CD14-positive monocyte (primary cell): Measurements from ENCODE around the gene IL1F10. TPM values are rescaled to one million over a fixed set of nuclear protein-coding genes. Genes with fewer than 3 reads are reported as not detected.

Experiments used
- DNase-seq, 3 donors: peaks; one replicate each; pipeline ENCODE4 v3.0.0-alpha.2; 2011 to 2022
- H2AFZ ChIP-seq: 2 replicates; pipeline ENCODE4 v1.6.0; 2012; ENCODE audit warnings: mild to moderate bottlenecking, low read depth, low read length, inconsistent platforms; ENCODE audit not compliant: insufficient read depth, poor library complexity, severe bottlenecking
- H3K27ac ChIP-seq, 2 donors: 1 replicate in 1 of 2; 2 replicates in 1 of 2; pipeline ENCODE4 v1.5.1; 2012 to 2013; ENCODE audit warnings: low read length in 2 of 2, control low read depth in 1 of 2, inconsistent platforms in 1 of 2, low read depth in 1 of 2, mild to moderate bottlenecking in 1 of 2
- H3K27me3 ChIP-seq, 2 donors: one replicate each; pipeline versions ENCODE4 v1.6.0 to v1.6.1; 2011 to 2013; ENCODE audit warnings: low read length in 2 of 2; ENCODE audit not compliant: control insufficient read depth in 2 of 2, insufficient read depth in 2 of 2
- H3K36me3 ChIP-seq, 2 donors: replicated peaks in 1 of 2; 1 replicate in 1 of 2; 2 replicates in 1 of 2; pipeline versions ENCODE4 v1.5.1 to v1.6.1; 2012 to 2013; ENCODE audit warnings: low read length in 2 of 2, control low read depth in 1 of 2, inconsistent platforms in 1 of 2, mild to moderate bottlenecking in 1 of 2; ENCODE audit not compliant: insufficient read depth in 2 of 2, control insufficient read depth in 1 of 2
- H3K4me1 ChIP-seq, 2 donors: 1 replicate in 1 of 2; 2 replicates in 1 of 2; pipeline versions ENCODE4 v1.5.1 to v1.6.1; 2012 to 2013; ENCODE audit warnings: low read length in 2 of 2, control low read depth in 1 of 2, inconsistent platforms in 1 of 2, mild to moderate bottlenecking in 1 of 2, moderate library complexity in 1 of 2; ENCODE audit not compliant: insufficient read depth in 2 of 2, control insufficient read depth in 1 of 2
- H3K4me2 ChIP-seq: replicated peaks from 2 replicates; pipeline ENCODE3; 2012; ENCODE audit warnings: low read length, moderate library complexity, mild to moderate bottlenecking; ENCODE audit not compliant: poor library complexity, severe bottlenecking; ENCODE audit errors: extremely low read depth
- H3K4me3 ChIP-seq, 3 experiments: fragments of 200-600 bp in 1 of 3; sonication (generic) in 1 of 3; replicated peaks in 1 of 3; 1 replicate in 2 of 3; 2 replicates in 1 of 3; pipeline ENCODE4 v1.5.1; 2011 to 2013; ENCODE audit warnings: low read length in 3 of 3, mild to moderate bottlenecking in 3 of 3, control low read depth in 2 of 3, low read depth in 2 of 3, inconsistent platforms in 1 of 3, moderate library complexity in 1 of 3
- H3K79me2 ChIP-seq: 2 replicates; pipeline ENCODE4 v1.6.0; 2012; ENCODE audit warnings: mild to moderate bottlenecking, control low read depth, inconsistent platforms, low read length, moderate library complexity; ENCODE audit not compliant: insufficient read depth
- H3K9ac ChIP-seq: 2 replicates; pipeline ENCODE4 v1.6.0; 2017; ENCODE audit warnings: low read length, mild to moderate bottlenecking; ENCODE audit not compliant: insufficient read depth, poor library complexity, severe bottlenecking
- H3K9me3 ChIP-seq, 2 donors: replicated peaks in 1 of 2; 1 replicate in 1 of 2; 2 replicates in 1 of 2; pipeline versions ENCODE4 v1.5.1 to v1.6.1; 2012 to 2013; ENCODE audit warnings: low read length in 2 of 2, control low read depth in 1 of 2; ENCODE audit not compliant: control insufficient read depth in 1 of 2, insufficient read depth in 1 of 2
- H4K20me1 ChIP-seq: 2 replicates; pipeline ENCODE4 v1.6.0; 2012; ENCODE audit warnings: mild to moderate bottlenecking, low read length, control low read depth, moderate library complexity; ENCODE audit not compliant: insufficient read depth
- H3K27ac Mint-ChIP-seq, 7 donors: one replicate each; pipeline ENCODE4 v1.8.0; 2020; ENCODE audit warnings: mild to moderate bottlenecking in 7 of 7, mixed read lengths in 7 of 7, moderate library complexity in 6 of 7, inconsistent platforms in 2 of 7
- H3K27me3 Mint-ChIP-seq, 3 donors: one replicate each; pipeline ENCODE4 v1.8.0; 2021 to 2022; ENCODE audit warnings: low read depth in 3 of 3, mild to moderate bottlenecking in 3 of 3, mixed read lengths in 3 of 3, moderate library complexity in 3 of 3, inconsistent platforms in 1 of 3
- H3K36me3 Mint-ChIP-seq, 2 donors: one replicate each; pipeline ENCODE4 v1.8.0; 2020; ENCODE audit warnings: mixed read lengths in 2 of 2, inconsistent platforms in 1 of 2, mild to moderate bottlenecking in 1 of 2
- H3K4me1 Mint-ChIP-seq: one replicate; pipeline ENCODE4 v1.8.0; 2020; ENCODE audit warnings: mild to moderate bottlenecking, mixed read lengths
- H3K4me3 Mint-ChIP-seq, 2 donors: one replicate each; pipeline ENCODE4 v1.8.0; 2020; ENCODE audit warnings: mild to moderate bottlenecking in 2 of 2, mixed read lengths in 2 of 2, moderate library complexity in 1 of 2
- H3K9me3 Mint-ChIP-seq, 7 donors: one replicate each; pipeline ENCODE4 v1.8.0; 2020 to 2022; ENCODE audit warnings: mixed read lengths in 7 of 7, mild to moderate bottlenecking in 6 of 7, moderate library complexity in 6 of 7, inconsistent platforms in 2 of 7
- CTCF ChIP-seq: fragments of 200-600 bp; IDR thresholded peaks from one replicate; pipeline ENCODE4 v1.8.0; 2022; ENCODE audit warnings: antibody characterized with exemption, mild to moderate bottlenecking
- WGBS: methylation state at CpG from one replicate; pipeline ENCODE4 v1.1.5; 2013; ENCODE audit warnings: missing lambda C conversion rate; ENCODE audit not compliant: insufficient coverage; 5-methylcytosine and 5-hydroxymethylcytosine counted together
- intact Hi-C, 2 donors: fragments of 100-400 bp; cut with micrococcal nuclease; formaldehyde crosslinking; loops; one replicate each; pipeline versions ENCODE4 v1.15.0 to v1.15.1; 2023
- polyA plus RNA-seq, 3 donors: library from polyadenylated mRNA; depleted of rRNA in 1 of 3; unstranded in 2 of 3; stranded (reverse) in 1 of 3; fragments of 300-500 nt in 2 of 3; fragments of >200 nt in 1 of 3; fragmentation: Illumina TruSeq in 2 of 3; gene quantifications; 1 replicate in 2 of 3; 2 replicates in 1 of 3; pipeline ENCODE4 v1.2.3, GENCODE V29; 2012 to 2021

IL1F10 gene
- polyA plus RNA-seq, 3 donors: not detected

- H3K27me3 Mint-ChIP-seq: peaks cover 0 to 5% (median 2%) of the 10 kb centered on the region in 3 donors
Observed at GRCh38 chr2:113081488-113082210, 13.9 kb downstream of the IL1F10 start.

GRCh38 chr2:113083296-113083695 is 15.5 kb downstream of the IL1F10 start:
- intact Hi-C loops: loop anchor here (2.0 to 10.0 kb wide), 5 partner anchors 22 to 292 kb away; partner anchors contain the start of gene IL1RN (in 2 of the 2)
- H4K20me1 ChIP-seq: no peaks in the 10 kb centered on the region
- TF ChIP-seq CTCF: no peak

More at GRCh38 chr2:113081488-113082210, 13.9 kb downstream of the IL1F10 start:
- Histone ChIP-seq H3K79me2 (no peaks in the 10 kb centered on the region), H2AFZ (no peak overlapping the region), H3K9me3 (no peaks in the 10 kb centered on the region), H4K20me1 (no peaks in the 10 kb centered on the region), H3K9ac (no peak overlapping the region), H3K4me2 (no peak overlapping the region), H3K27ac (no peak overlapping the region), H3K4me3 (no peak overlapping the region), H3K27me3 (no peaks in the 10 kb centered on the region), H3K36me3 (no peaks in the 10 kb centered on the region), H3K4me1 (peaks cover 12% of the 10 kb centered on the region in 2 donors)
- Mint-ChIP-seq H3K4me3 (no peak overlapping the region), H3K9me3 (no peaks in the 10 kb centered on the region), H3K4me1 (peaks cover 33% of the 10 kb centered on the region), H3K36me3 (no peaks in the 10 kb centered on the region), H3K27ac (peak overlapping the region in 5 of 7 donors; percentile 2 to 86 (median 42))
- WGBS: 100% methylated on average over 1 of the region's 2 CpGs
- DNase-seq: peak in 1 of 3 donors; percentile 74
- intact Hi-C loops: loop anchor here (2.0 to 10.0 kb wide), 5 partner anchors 23 to 293 kb away; partner anchors contain the start of gene IL1RN (in 2 of the 2)
- no peak for TF ChIP-seq CTCF

More at GRCh38 chr2:113083296-113083695, 15.5 kb downstream of the IL1F10 start:
- WGBS: 0% methylated on average over 1 of the region's 8 CpGs
- H3K4me3 Mint-ChIP-seq: peak overlapping the region in 1 of 2 donors; percentile 76
- Histone ChIP-seq H3K36me3 (no peaks in the 10 kb centered on the region), H3K27ac (peak overlapping the region in 1 of 2 donors; percentile 65), H2AFZ (no peak overlapping the region), H3K4me1 (peaks cover 12% of the 10 kb centered on the region in 2 donors), H3K79me2 (no peaks in the 10 kb centered on the region), H3K9ac (no peak overlapping the region), H3K4me3 (no peak overlapping the region), H3K9me3 (peaks cover 0 to 2% of the 10 kb centered on the region in 2 donors), H3K4me2 (peak overlapping the region; percentile 35), H3K27me3 (no peaks in the 10 kb centered on the region)
- H3K36me3 Mint-ChIP-seq: no peaks in the 10 kb centered on the region
- peaks cover 0 to 5% (median 2%) of the 10 kb centered on the region in 3 donors for H3K27me3 Mint-ChIP-seq
- peaks cover 24% of the 10 kb centered on the region for H3K4me1 Mint-ChIP-seq
- peaks cover 0 to 5% (median 3%) of the 10 kb centered on the region in 7 donors for H3K9me3 Mint-ChIP-seq
- peak overlapping the region; percentile 7 to 95 (median 88) for H3K27ac Mint-ChIP-seq
- peak; percentile 84 to 96 (median 86) for DNase-seq
